ENCODE results near the gene DLG2. TPM values are rescaled to one million over a fixed set of nuclear protein-coding genes. Genes with fewer than 3 reads are reported as not detected.
A peak's percentile ranks its signal among the peaks of the same experiment; 100 is the strongest.

Gene DLG2
- total RNA-seq, 1 donor from 2014 or later, result 1.8 TPM

DNA sequence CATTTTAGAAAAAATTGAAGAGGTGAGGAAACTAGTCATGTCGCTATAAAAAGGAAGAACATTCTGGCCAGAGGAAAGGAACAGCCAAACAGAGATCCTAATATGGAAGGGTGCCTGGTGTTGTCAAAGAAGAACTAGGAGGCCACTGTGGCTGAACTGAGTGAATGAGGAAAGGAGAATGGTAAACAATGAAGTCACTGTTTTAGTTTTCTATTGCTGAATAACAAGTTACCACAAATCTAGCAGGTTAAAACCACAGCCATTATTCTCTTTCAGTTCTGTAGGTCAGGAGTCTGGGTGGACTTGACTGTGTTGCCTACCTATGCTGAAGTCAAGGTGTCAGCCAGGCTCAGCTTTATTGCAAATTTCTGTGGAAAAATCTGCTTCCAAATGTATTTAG lies 1791.7 kb downstream of the DLG2 start:
- no peaks in the 10 kb centered on the region for H3K36me3 Mint-ChIP-seq (ENCODE audit: low read depth, unreplicated experiment)
- no peak overlapping the region for H3K27ac Mint-ChIP-seq (ENCODE audit: unreplicated experiment)
- Histone ChIP-seq H3K27ac (ENCODE audit: low read depth, low read length) (no peak overlapping the region), H3K27me3 (ENCODE audit: insufficient read depth, low read length) (no peaks in the 10 kb centered on the region), H3K4me3 (ENCODE audit: insufficient read depth, low read depth, low read length) (no peak overlapping the region), H2AFZ (ENCODE audit: low read depth, low read length) (no peak overlapping the region), H3K9me3 (ENCODE audit: insufficient read depth, low read depth, low read length) (no peaks in the 10 kb centered on the region), H3K4me1 (ENCODE audit: insufficient read depth, low read length) (no peaks in the 10 kb centered on the region), H3K79me2 (ENCODE audit: insufficient read depth, low read length) (no peaks in the 10 kb centered on the region), H3K36me3 (ENCODE audit: insufficient read depth, low read length) (no peaks in the 10 kb centered on the region), H3K4me2 (ENCODE audit: low read length) (no peak overlapping the region), H3K9ac (ENCODE audit: low read length) (no peak overlapping the region), H4K20me1 (ENCODE audit: insufficient read depth, low read length) (no peaks in the 10 kb centered on the region)
- FAIRE-seq, result no peak
- peak; percentile 8 for DNase-seq (ENCODE audit: low read depth)
- no peaks in the 10 kb centered on the region for H3K27me3 Mint-ChIP-seq (ENCODE audit: low read depth, unreplicated experiment)
- no peak for TF ChIP-seq CTCF (IDR thresholded peaks at IDR 0.05; ENCODE audit: insufficient read depth, low read depth, low read length)
- TF ChIP-seq EZH2 (IDR thresholded peaks at IDR 0.05; ENCODE audit: insufficient read depth, low read length), result no peak
- H3K9me3 Mint-ChIP-seq (ENCODE audit: unreplicated experiment), result no peaks in the 10 kb centered on the region
- H3K4me3 Mint-ChIP-seq (ENCODE audit: unreplicated experiment), result no peak overlapping the region
- H3K4me1 Mint-ChIP-seq (ENCODE audit: low read depth, unreplicated experiment), result peaks cover 9% of the 10 kb centered on the region

GRCh38 chr11:83831929-83832328 lies 1795.2 kb downstream of the DLG2 start:
- FAIRE-seq, result no peak
- Mint-ChIP-seq H3K36me3 (ENCODE audit: low read depth, unreplicated experiment) (no peaks in the 10 kb centered on the region), H3K27ac (ENCODE audit: unreplicated experiment) (no peak overlapping the region), H3K9me3 (ENCODE audit: unreplicated experiment) (no peaks in the 10 kb centered on the region), H3K27me3 (ENCODE audit: low read depth, unreplicated experiment) (no peaks in the 10 kb centered on the region), H3K4me1 (ENCODE audit: low read depth, unreplicated experiment) (peaks cover 24% of the 10 kb centered on the region), H3K4me3 (ENCODE audit: unreplicated experiment) (no peak overlapping the region)
- H2AFZ ChIP-seq (ENCODE audit: low read depth, low read length), result no peak overlapping the region
- no peak for DNase-seq (ENCODE audit: low read depth)
- no peaks in the 10 kb centered on the region for H3K36me3 ChIP-seq (ENCODE audit: insufficient read depth, low read length)
- peaks cover 6% of the 10 kb centered on the region for H3K4me1 ChIP-seq (ENCODE audit: insufficient read depth, low read length)
- no peaks in the 10 kb centered on the region for H4K20me1 ChIP-seq (ENCODE audit: insufficient read depth, low read length)
- H3K4me2 ChIP-seq (ENCODE audit: low read length), result no peak overlapping the region
- no peak overlapping the region for H3K9ac ChIP-seq (ENCODE audit: low read length)
- TF ChIP-seq CTCF (IDR thresholded peaks at IDR 0.05; ENCODE audit: insufficient read depth, low read depth, low read length), result no peak
- no peak for TF ChIP-seq EZH2 (IDR thresholded peaks at IDR 0.05; ENCODE audit: insufficient read depth, low read length)
- H3K9me3 ChIP-seq (ENCODE audit: insufficient read depth, low read depth, low read length), result no peaks in the 10 kb centered on the region
- H3K27me3 ChIP-seq (ENCODE audit: insufficient read depth, low read length), result no peaks in the 10 kb centered on the region
- H3K4me3 ChIP-seq (ENCODE audit: insufficient read depth, low read depth, low read length), result no peak overlapping the region
- no peaks in the 10 kb centered on the region for H3K79me2 ChIP-seq (ENCODE audit: insufficient read depth, low read length)
- H3K27ac ChIP-seq (ENCODE audit: low read depth, low read length), result no peak overlapping the region

DNA sequence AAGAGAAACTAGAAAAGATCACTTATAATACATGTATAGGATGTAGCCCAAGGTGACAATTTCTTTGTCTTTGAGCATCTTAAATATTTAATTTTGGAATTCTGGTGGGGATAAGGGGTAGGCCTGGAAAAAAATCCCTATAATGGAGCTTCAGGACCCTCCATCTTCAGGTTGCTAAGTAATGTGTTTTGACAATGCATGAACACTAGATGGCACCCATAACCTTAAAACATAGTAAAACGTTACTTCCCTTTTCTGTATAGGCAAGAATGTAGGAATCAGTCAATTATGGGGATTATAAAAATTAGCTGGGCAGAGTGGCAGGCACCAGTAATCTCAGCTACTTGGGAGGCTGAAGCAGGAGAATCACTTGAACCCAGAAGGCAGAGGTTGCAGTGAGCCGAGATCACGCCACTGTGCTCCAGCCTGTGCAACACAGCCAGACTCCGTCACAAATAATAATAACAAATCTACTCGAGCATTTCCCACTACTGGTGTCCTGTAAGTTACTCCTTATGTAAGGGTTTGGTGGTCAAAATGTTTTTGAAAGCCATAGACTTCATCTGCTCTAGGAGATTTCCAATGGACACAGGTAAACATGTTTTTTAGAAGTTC lies 1799.1 kb downstream of the DLG2 start:
- no peak overlapping the region for H3K4me3 Mint-ChIP-seq (ENCODE audit: unreplicated experiment)
- H3K9me3 ChIP-seq (ENCODE audit: insufficient read depth, low read depth, low read length), result no peaks in the 10 kb centered on the region
- peaks cover 26% of the 10 kb centered on the region for H3K4me1 Mint-ChIP-seq (ENCODE audit: low read depth, unreplicated experiment)
- H3K79me2 ChIP-seq (ENCODE audit: insufficient read depth, low read length), result no peaks in the 10 kb centered on the region
- H3K9me3 Mint-ChIP-seq (ENCODE audit: unreplicated experiment), result no peaks in the 10 kb centered on the region
- TF ChIP-seq CTCF (IDR thresholded peaks at IDR 0.05; ENCODE audit: insufficient read depth, low read depth, low read length), result peak; percentile 65
- no peak for TF ChIP-seq EZH2 (IDR thresholded peaks at IDR 0.05; ENCODE audit: insufficient read depth, low read length)
- peak overlapping the region; percentile 19 for H3K27ac ChIP-seq (ENCODE audit: low read depth, low read length)
- H3K4me1 ChIP-seq (ENCODE audit: insufficient read depth, low read length), result peaks cover 14% of the 10 kb centered on the region
- H4K20me1 ChIP-seq (ENCODE audit: insufficient read depth, low read length), result no peaks in the 10 kb centered on the region
- peak overlapping the region; percentile 4 for H3K4me3 ChIP-seq (ENCODE audit: insufficient read depth, low read depth, low read length)
- H3K36me3 Mint-ChIP-seq (ENCODE audit: low read depth, unreplicated experiment), result no peaks in the 10 kb centered on the region
- no peaks in the 10 kb centered on the region for H3K27me3 ChIP-seq (ENCODE audit: insufficient read depth, low read length)
- peak overlapping the region; percentile 77 for H3K4me2 ChIP-seq (ENCODE audit: low read length)
- H2AFZ ChIP-seq (ENCODE audit: low read depth, low read length), result peak overlapping the region; percentile 66
- no peaks in the 10 kb centered on the region for H3K36me3 ChIP-seq (ENCODE audit: insufficient read depth, low read length)
- H3K9ac ChIP-seq (ENCODE audit: low read length), result peak overlapping the region; percentile 44
- peak overlapping the region; percentile 13 for H3K27ac Mint-ChIP-seq (ENCODE audit: unreplicated experiment)
- FAIRE-seq (peak; percentile 94), DNase-seq (ENCODE audit: low read depth) (peak; percentile 23)
- H3K27me3 Mint-ChIP-seq (ENCODE audit: low read depth, unreplicated experiment), result no peaks in the 10 kb centered on the region
